ENCODE data around the gene CFAP65.

- no peak for TF ChIP-seq POLR2A (IDR thresholded peaks at IDR 0.05)
- no peak for TF ChIP-seq CTCF (IDR thresholded peaks at IDR 0.05)
- TF ChIP-seq POLR2AphosphoS5 (IDR thresholded peaks at IDR 0.05) = no peak
Observed at GRCh38 chr2:219031005-219031738, 10.1 kb downstream of the CFAP65 start.
